PC-9 (cell line): ENCODE results near the gene NAGLU. TPM values are rescaled to one million over a fixed set of nuclear protein-coding genes. Genes with fewer than 3 reads are reported as not detected.

Experiments
- BruUV-seq: library from RNA; stranded (reverse); fragments of 400-500 nt; replicated peaks from 2 replicates; lab custom pipeline; 2021; lab: Mats Ljungman, UMichigan
- CTCF ChIA-PET: fragments of 300-600 bp; sonication (Branson Sonifier 250); formaldehyde crosslinking; loops from one replicate; lab custom pipeline; 2022; ENCODE audit warnings: antibody characterized with exemption; lab: Charles Lee
- POLR2A ChIA-PET: fragments of 300-600 bp; sonication (Branson Sonifier 250); formaldehyde crosslinking; loops from one replicate; lab custom pipeline; 2022; ENCODE audit warnings: antibody characterized with exemption; ENCODE audit not compliant: unreplicated experiment; lab: Charles Lee
- DNase-seq, 2 experiments: peaks; one replicate each; pipeline versions ENCODE4 v3.0.0 to v3.0.0-alpha.2; 2015 to 2022; ENCODE audit warnings: mixed read lengths in 1 of 2
- H2AFZ ChIP-seq: fragments of 200-600 bp; sonication (generic); 2 replicates; pipeline ENCODE4 v1.8.1; 2017; ENCODE audit warnings: antibody characterized with exemption
- H3F3A ChIP-seq: fragments of 200-600 bp; sonication (generic); 2 replicates; pipeline ENCODE4 v1.8.1; 2017; ENCODE audit warnings: antibody characterized with exemption, mild to moderate bottlenecking, low read depth; ENCODE audit not compliant: insufficient read depth
- H3K27ac ChIP-seq: fragments of 200-600 bp; sonication (generic); 2 replicates; pipeline ENCODE4 v1.6.1; 2016; ENCODE audit warnings: mixed run types
- H3K27me3 ChIP-seq: fragments of 200-600 bp; sonication (generic); 2 replicates; pipeline ENCODE4 v1.6.1; 2016; ENCODE audit warnings: low read depth, mixed run types; ENCODE audit not compliant: insufficient read depth
- H3K36me3 ChIP-seq: fragments of 200-600 bp; sonication (generic); 2 replicates; pipeline ENCODE4 v1.6.1; 2016; ENCODE audit warnings: low read depth, mixed run types
- H3K4me1 ChIP-seq: fragments of 200-600 bp; sonication (generic); replicated peaks from 2 replicates; pipeline ENCODE4 v1.6.1; 2016; ENCODE audit warnings: mixed run types; ENCODE audit not compliant: insufficient read depth
- H3K4me2 ChIP-seq: fragments of 200-600 bp; sonication (generic); 2 replicates; pipeline ENCODE4 v1.6.1; 2017; ENCODE audit warnings: mixed run types
- H3K4me3 ChIP-seq: fragments of 200-600 bp; sonication (generic); 2 replicates; pipeline ENCODE4 v1.6.1; 2016; ENCODE audit warnings: mixed run types
- H3K79me2 ChIP-seq: fragments of 200-600 bp; sonication (generic); 2 replicates; pipeline ENCODE4 v1.6.1; 2017; ENCODE audit warnings: low read depth, mixed run types
- H3K9me2 ChIP-seq: fragments of 200-600 bp; sonication (generic); 2 replicates; pipeline ENCODE4 v1.8.1; 2017; ENCODE audit warnings: mild to moderate bottlenecking; ENCODE audit not compliant: insufficient read depth
- H3K9me3 ChIP-seq: fragments of 200-600 bp; sonication (generic); 2 replicates; pipeline ENCODE4 v1.8.1; 2016; ENCODE audit warnings: low read depth; ENCODE audit not compliant: insufficient read depth
- H4K20me1 ChIP-seq: fragments of 200-600 bp; sonication (generic); 2 replicates; pipeline ENCODE4 v1.8.1; 2017; ENCODE audit not compliant: insufficient read depth
- CTCF ChIP-seq: fragments of 200-600 bp; sonication (generic); conservative IDR thresholded peaks from 2 replicates; pipeline ENCODE4 v1.6.1; 2017; ENCODE audit warnings: mixed run types, antibody characterized with exemption, mild to moderate bottlenecking, moderate library complexity
- EZH2 ChIP-seq: fragments of 200-600 bp; sonication (generic); IDR thresholded peaks from 2 replicates; pipeline ENCODE4 v1.8.0; 2017; ENCODE audit warnings: antibody characterized with exemption, low read depth
- intact Hi-C: fragments of 100-400 bp; cut with micrococcal nuclease; formaldehyde crosslinking; loops from one replicate; pipeline ENCODE4 v1.10.0; 2022; ENCODE audit not compliant: unreplicated experiment
- total RNA-seq: library from RNA; stranded (reverse); gene quantifications from 2 replicates; pipeline ENCODE4 v1.2.3, GENCODE V29; 2021

The NAGLU gene
- total RNA-seq, 1 experiment from 2014 or later: 18.2 TPM

- Histone ChIP-seq H3K27ac (peak overlapping the region; percentile 58), H3F3A (peaks cover 11% of the 10 kb centered on the region; the same call in 1 of the 2 replicates), H2AFZ (peak overlapping the region; percentile 83), H3K4me2 (peak overlapping the region; percentile 98), H3K9me2 (no peaks in the 10 kb centered on the region), H3K9me3 (no peaks in the 10 kb centered on the region), H3K36me3 (no peaks in the 10 kb centered on the region), H3K27me3 (no peaks in the 10 kb centered on the region), H3K4me1 (no peaks in the 10 kb centered on the region), H3K79me2 (peaks cover 24% of the 10 kb centered on the region), H4K20me1 (no peaks in the 10 kb centered on the region), H3K4me3 (peak overlapping the region; percentile 99)
- intact Hi-C loops: no loop called here
- no TSS peak for BruUV-seq
- ChIA-PET CTCF (no interaction called here), POLR2A (no interaction called here)
- no peak for DNase-seq
- no peak for TF ChIP-seq EZH2
- TF ChIP-seq CTCF: no peak
Observed at GRCh38 chr17:42553866-42554249, 17.8 kb downstream of the NAGLU start.

GRCh38 chr17:42554250-42555121 is 18.4 kb downstream of the NAGLU start:
- H2AFZ ChIP-seq: peak overlapping the region; percentile 83
- peaks cover 8% of the 10 kb centered on the region; the same call in 1 of the 2 replicates for H3F3A ChIP-seq
- peak overlapping the region; percentile 58 for H3K27ac ChIP-seq
- TF ChIP-seq EZH2: no peak
- TF ChIP-seq CTCF: no peak
- peak overlapping the region; percentile 98 for H3K4me2 ChIP-seq
- BruUV-seq: TSS peak; percentile 42
- H3K27me3 ChIP-seq: no peaks in the 10 kb centered on the region
- ChIA-PET POLR2A (interaction anchor here (0.6 to 0.7 kb wide), 3 partner anchors 19 to 166 kb away, joined by 3 to 5 read pairs (median 3); partner anchors contain the start of genes NAGLU and STAT3), CTCF (interaction anchor here (1.1 kb wide), 1 partner anchor 9 kb away, joined by 3 read pairs; no protein-coding TSS in a partner anchor)
- H3K4me1 ChIP-seq: no peaks in the 10 kb centered on the region
- H3K9me3 ChIP-seq: no peaks in the 10 kb centered on the region
- intact Hi-C loops: no loop called here
- no peaks in the 10 kb centered on the region for H3K9me2 ChIP-seq
- DNase-seq: peak; percentile 59 to 81
- H3K4me3 ChIP-seq: peak overlapping the region; percentile 99
- peaks cover 24% of the 10 kb centered on the region for H3K79me2 ChIP-seq
- no peaks in the 10 kb centered on the region for H3K36me3 ChIP-seq
- no peaks in the 10 kb centered on the region for H4K20me1 ChIP-seq

DNA sequence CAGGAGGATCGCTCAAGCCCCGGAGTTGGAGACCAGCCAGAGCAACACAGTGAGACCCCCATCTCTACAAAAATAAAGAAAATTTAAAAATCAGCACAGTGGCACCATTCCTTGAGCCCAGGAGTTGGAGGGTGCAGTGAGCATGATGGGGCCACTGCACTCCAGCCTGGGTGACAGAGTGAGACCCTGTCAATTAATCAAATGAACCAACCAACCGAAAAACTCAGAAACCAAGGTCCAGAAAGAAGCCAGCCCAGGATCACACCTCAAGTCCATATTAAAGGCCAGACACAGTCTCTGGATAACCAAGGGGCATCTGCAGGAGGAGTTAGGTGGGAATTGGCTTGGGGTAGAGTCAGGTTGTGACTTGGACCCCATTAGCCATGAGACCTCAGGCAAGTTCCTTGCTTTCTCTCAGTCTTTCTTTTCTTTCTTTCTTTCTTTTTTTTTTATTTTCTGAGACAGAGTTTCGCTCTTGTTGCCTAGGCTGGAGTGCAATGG is 19.1 kb downstream of the NAGLU start:
- H3K9me2 ChIP-seq: no peaks in the 10 kb centered on the region
- POLR2A ChIA-PET: interaction anchor here (0.6 to 0.7 kb wide), 4 partner anchors 19 to 167 kb away, joined by 3 to 5 read pairs (median 4); partner anchors contain the start of genes NAGLU and STAT3
- peaks cover 11% of the 10 kb centered on the region; the same call in 1 of the 2 replicates for H3F3A ChIP-seq
- H4K20me1 ChIP-seq: no peaks in the 10 kb centered on the region
- TSS peak; percentile 85 for BruUV-seq
- peaks cover 24% of the 10 kb centered on the region for H3K79me2 ChIP-seq
- intact Hi-C loops: no loop called here
- H3K4me1 ChIP-seq: no peaks in the 10 kb centered on the region
- H3K27me3 ChIP-seq: no peaks in the 10 kb centered on the region
- H3K4me2 ChIP-seq: peak overlapping the region; percentile 98
- CTCF ChIA-PET: interaction anchor here (1.1 kb wide), 1 partner anchor 8 kb away, joined by 3 read pairs; no protein-coding TSS in a partner anchor
- no peaks in the 10 kb centered on the region for H3K36me3 ChIP-seq
- TF ChIP-seq EZH2: no peak
- TF ChIP-seq CTCF: no peak
- H3K9me3 ChIP-seq: no peaks in the 10 kb centered on the region
- DNase-seq: no peak
- peak overlapping the region; percentile 99 for H3K4me3 ChIP-seq
- peak overlapping the region; percentile 83 for H2AFZ ChIP-seq
- peak overlapping the region; percentile 58 for H3K27ac ChIP-seq
